Measurements from ENCODE around the gene IER3IP1.
"Not testable (repeated sequence)": the region's sequence is repeated elsewhere in the genome, so short reads cannot be mapped to it uniquely, and the experiment has no call there.

IER3IP1 gene

DNA sequence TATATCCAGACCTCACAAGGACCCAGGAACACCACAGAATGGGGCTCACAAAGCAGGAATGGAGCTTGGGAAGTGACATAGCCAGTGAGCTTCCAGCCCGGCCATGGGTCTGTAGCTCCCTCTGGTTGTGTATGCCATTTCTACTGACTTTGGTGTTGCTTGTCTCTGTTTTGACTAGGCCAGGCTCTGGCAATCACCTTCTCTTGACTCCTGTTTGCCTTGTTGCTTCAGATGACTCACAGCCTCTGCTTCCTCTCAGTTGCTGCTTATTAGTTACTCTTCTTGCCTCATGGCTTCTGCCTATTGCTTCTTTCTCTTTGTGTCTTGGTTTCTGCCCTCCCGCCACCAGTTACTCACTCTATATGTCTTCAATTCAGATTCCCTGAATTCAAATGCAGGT is 15.8 kb upstream of the IER3IP1 start:
- no peak for TF ChIP-seq CTCF (IDR thresholded peaks at IDR 0.05; ENCODE audit: extremely low read depth, missing control alignments)
- DNase-seq (ENCODE audit: low spot score), result no peak

- TF ChIP-seq CTCF (IDR thresholded peaks at IDR 0.05; ENCODE audit: extremely low read depth, missing control alignments), result no peak
- no peak for DNase-seq (ENCODE audit: low spot score)
Observed at GRCh38 chr18:47187721-47188120, 11.6 kb upstream of the IER3IP1 start.

DNA sequence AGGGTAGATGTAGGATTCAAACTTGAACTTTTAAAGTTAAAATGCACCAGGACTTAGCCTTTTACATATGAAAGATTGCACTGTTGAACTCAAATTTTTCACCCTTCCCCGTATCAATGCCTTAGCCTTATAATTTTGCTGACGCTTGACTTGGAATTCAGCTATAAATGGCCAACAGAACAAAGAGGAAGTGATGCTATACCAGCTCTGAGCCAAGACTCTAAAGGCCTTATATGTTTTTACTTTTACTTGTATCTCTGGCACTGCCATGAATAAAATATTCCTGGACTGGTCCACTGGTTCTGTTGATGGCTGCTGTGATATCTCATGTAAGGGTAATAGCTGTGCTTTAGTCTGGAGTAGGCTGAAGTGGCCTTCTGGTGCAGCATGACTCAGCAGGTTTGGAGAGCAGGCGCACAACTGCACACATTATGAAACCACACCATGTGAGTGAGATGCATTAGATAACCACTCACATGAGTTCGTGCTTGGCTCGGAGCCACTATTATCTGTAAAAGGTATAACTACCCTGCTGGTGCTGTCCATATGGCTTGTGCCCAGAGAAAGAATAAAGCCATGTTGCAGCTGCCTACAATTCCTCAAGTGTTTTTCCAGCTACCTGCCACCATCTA is 8.4 kb upstream of the IER3IP1 start:
- TF ChIP-seq CTCF (IDR thresholded peaks at IDR 0.05; ENCODE audit: extremely low read depth, missing control alignments), result no peak
- DNase-seq (ENCODE audit: low spot score), result no peak

DNA sequence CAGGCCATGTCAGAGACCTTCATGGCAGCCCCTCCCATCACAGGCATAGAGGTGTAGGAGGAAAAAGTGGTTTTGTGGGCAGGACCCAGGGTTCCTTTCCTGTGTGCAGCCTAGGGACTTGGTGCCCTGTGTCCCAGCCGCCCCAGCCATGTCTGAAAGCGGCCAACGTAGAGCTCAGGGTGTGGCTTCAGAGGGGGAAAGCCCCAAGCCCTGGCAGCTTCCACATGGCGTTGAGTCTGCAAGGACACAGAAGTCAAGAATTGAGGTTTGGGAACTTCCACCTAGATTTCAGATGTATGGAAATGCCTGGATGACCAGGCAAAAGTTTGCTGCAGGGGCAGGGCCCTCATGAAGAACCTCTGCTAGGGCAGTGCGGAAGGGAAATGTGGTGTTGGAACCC is 6.0 kb upstream of the IER3IP1 start:
- DNase-seq (ENCODE audit: low spot score), result not testable (repeated sequence)

DNA sequence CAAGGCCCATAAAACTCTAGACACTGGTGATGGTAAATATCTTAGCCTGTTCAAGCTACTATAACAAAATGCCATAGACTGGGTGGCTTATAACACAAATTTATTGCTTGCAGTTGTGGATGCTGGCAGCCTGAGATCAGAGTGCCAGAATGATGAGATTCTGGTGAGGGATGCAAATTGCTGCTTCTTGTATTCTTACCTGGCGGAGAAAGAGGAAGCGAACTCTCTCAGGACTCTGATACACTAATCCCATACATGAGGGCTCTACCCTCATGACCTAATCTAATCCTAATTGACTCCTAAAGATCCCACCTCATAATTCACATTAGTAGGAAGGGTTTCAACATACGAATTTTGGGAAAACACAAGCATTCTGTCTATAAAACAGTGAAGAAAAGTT is 4.6 kb upstream of the IER3IP1 start:
- no peak for TF ChIP-seq CTCF (IDR thresholded peaks at IDR 0.05; ENCODE audit: extremely low read depth, missing control alignments)
- no peak for DNase-seq (ENCODE audit: low spot score)

DNA sequence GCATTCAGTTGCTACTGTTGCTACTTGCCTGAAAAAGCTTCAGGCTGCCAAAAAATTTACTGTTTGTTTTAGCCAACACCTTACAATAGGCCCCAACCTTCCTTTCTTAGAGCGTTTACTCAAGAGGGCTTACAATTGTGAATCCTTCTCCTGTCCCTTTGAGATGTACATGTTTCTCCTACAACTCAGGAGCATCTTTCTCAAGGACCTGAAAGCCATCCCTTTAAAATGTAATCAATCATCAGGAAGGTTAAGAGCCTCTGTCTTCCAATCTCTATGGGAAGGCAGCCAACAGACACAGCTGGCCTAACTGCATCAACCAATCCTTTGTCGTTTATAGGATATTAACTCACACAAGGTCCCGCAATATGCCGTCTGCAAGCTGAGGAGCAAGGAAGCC is 3.4 kb upstream of the IER3IP1 start:
- DNase-seq (ENCODE audit: low spot score), result no peak
- TF ChIP-seq CTCF (IDR thresholded peaks at IDR 0.05; ENCODE audit: extremely low read depth, missing control alignments), result no peak

GRCh38 chr18:47175283-47175897 is 774 bp downstream of the IER3IP1 start:
- no peak for DNase-seq (ENCODE audit: low spot score)
- no peak for TF ChIP-seq CTCF (IDR thresholded peaks at IDR 0.05; ENCODE audit: extremely low read depth, missing control alignments)

GRCh38 chr18:47174545-47175116 is 1.5 kb downstream of the IER3IP1 start:
- no peak for DNase-seq (ENCODE audit: low spot score)
- no peak for TF ChIP-seq CTCF (IDR thresholded peaks at IDR 0.05; ENCODE audit: extremely low read depth, missing control alignments)

All from GM20000 (cell line).